Measurements from ENCODE around the gene GRIK2.

The GRIK2 gene

DNA sequence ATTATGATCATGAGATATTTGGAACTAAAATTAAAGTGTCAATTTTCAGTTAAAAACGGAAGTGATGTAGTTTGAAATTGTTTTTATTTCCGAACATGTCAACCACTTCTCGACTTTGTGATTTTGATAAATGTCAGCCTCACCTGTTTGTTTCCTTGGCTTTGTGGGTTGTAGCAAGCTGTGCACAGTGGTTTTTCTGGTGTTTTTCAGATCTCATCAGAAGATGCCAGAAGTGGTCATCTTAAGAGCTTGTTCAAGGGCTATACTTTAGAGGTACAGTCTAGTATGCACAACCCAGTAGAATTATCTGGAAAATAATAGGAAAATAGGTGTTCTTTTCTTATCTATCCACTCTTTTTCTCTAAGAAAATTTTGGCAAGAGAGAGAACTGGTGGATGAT is 134.0 kb downstream of the GRIK2 start:
- H3K4me3 ChIP-seq (ENCODE audit: low read depth, low read length), result no peak overlapping the region
- DNase-seq (ENCODE audit: low read depth), result no peak
- TF ChIP-seq CTCF (IDR thresholded peaks at IDR 0.05; ENCODE audit: low read depth, low read length, missing control alignments), result no peak

DNA sequence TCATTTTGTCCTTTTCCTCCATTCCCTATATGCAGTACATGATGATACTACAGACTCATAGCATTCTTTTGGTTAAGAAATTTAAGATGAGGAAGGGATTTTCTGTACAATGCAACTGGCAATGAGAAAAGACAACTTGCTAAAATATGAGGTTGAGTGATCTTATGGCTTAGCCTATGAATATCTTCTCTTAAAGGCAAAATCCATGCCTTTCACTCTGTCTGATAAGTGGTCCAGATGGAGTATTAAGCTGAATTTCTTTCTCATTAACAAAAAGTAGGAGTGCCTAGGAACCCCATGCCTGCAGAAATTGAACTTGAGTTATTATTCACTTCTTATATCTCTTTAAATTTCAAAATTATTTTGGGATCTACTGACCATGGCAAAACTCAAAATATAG is 135.3 kb downstream of the GRIK2 start:
- no peak for DNase-seq (ENCODE audit: low read depth)
- no peak overlapping the region for H3K4me3 ChIP-seq (ENCODE audit: low read depth, low read length)
- TF ChIP-seq CTCF (IDR thresholded peaks at IDR 0.05; ENCODE audit: low read depth, low read length, missing control alignments), result no peak

GRCh38 chr6:101531538-101531937 is 138.0 kb downstream of the GRIK2 start:
- TF ChIP-seq CTCF (IDR thresholded peaks at IDR 0.05; ENCODE audit: low read depth, low read length, missing control alignments), result no peak
- no peak for DNase-seq (ENCODE audit: low read depth)
- H3K4me3 ChIP-seq (ENCODE audit: low read depth, low read length), result no peak overlapping the region

- no peak for DNase-seq (ENCODE audit: low read depth)
- no peak for TF ChIP-seq CTCF (IDR thresholded peaks at IDR 0.05; ENCODE audit: low read depth, low read length, missing control alignments)
- H3K4me3 ChIP-seq (ENCODE audit: low read depth, low read length), result no peak overlapping the region
Measured at GRCh38 chr6:101534386-101534785, 140.9 kb downstream of the GRIK2 start.

DNA sequence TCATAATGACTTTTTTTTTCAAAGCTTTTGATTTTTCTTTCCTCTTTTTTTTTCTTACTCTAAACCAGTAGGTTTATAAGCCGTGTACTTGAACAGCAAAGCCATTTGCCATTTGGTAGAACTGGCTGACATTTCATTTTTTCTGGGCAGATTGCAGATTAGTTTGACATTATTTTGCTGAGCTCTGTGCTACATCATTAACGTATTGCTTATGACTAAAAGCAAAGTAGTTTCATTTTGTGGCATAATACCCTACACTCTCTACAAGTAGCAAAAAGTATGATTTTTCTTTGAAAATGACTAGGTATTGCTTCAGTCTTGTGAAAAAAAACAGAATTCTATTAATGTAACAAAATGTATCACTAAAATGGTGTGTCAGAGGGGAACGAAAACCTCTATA is 141.3 kb downstream of the GRIK2 start:
- TF ChIP-seq CTCF (IDR thresholded peaks at IDR 0.05; ENCODE audit: low read depth, low read length, missing control alignments), result no peak
- no peak overlapping the region for H3K4me3 ChIP-seq (ENCODE audit: low read depth, low read length)
- DNase-seq (ENCODE audit: low read depth), result no peak

DNA sequence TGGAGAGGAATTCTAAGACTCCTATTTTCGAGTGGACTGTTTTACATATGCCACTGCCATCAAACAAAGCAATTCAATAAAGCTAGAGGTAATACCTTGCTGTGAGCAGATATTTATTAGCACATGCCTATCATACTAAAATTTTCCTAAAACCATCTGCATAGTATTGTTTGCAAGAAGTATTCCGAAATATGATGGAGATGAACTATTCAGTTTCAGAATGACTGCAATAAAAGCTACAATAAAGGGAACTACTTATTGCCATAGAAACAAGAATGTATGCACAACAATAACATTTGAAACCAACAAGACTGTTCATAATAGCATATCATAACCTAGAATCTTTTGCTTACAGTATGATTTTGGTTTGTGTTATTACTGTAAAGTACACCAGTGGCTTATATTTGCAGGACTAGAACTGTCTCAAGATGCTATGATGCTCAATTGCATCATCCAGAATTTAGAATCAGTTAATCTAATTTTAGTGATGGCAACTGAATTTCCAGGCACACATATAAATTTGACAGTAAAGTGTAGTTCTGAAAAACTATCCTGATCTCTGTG is 144.3 kb downstream of the GRIK2 start:
- no peak for TF ChIP-seq CTCF (IDR thresholded peaks at IDR 0.05; ENCODE audit: low read depth, low read length, missing control alignments)
- H3K4me3 ChIP-seq (ENCODE audit: low read depth, low read length), result no peak overlapping the region
- DNase-seq (ENCODE audit: low read depth), result no peak

GRCh38 chr6:101539510-101540245 is 146.2 kb downstream of the GRIK2 start:
- no peak overlapping the region for H3K4me3 ChIP-seq (ENCODE audit: low read depth, low read length)
- TF ChIP-seq CTCF (IDR thresholded peaks at IDR 0.05; ENCODE audit: low read depth, low read length, missing control alignments), result no peak
- no peak for DNase-seq (ENCODE audit: low read depth)

All from GM12864 (cell line).